HG03108 (cell line): ENCODE measurements around the gene MDFI.

Experiments used
- ATAC-seq: cut with Tn5 transposase; IDR thresholded peaks from one replicate; pipeline ENCODE4 v1.9.1; 2021; ENCODE audit warnings: moderate library complexity; ENCODE audit not compliant: unreplicated experiment

The MDFI gene, protein sequence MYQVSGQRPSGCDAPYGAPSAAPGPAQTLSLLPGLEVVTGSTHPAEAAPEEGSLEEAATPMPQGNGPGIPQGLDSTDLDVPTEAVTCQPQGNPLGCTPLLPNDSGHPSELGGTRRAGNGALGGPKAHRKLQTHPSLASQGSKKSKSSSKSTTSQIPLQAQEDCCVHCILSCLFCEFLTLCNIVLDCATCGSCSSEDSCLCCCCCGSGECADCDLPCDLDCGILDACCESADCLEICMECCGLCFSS

DNA sequence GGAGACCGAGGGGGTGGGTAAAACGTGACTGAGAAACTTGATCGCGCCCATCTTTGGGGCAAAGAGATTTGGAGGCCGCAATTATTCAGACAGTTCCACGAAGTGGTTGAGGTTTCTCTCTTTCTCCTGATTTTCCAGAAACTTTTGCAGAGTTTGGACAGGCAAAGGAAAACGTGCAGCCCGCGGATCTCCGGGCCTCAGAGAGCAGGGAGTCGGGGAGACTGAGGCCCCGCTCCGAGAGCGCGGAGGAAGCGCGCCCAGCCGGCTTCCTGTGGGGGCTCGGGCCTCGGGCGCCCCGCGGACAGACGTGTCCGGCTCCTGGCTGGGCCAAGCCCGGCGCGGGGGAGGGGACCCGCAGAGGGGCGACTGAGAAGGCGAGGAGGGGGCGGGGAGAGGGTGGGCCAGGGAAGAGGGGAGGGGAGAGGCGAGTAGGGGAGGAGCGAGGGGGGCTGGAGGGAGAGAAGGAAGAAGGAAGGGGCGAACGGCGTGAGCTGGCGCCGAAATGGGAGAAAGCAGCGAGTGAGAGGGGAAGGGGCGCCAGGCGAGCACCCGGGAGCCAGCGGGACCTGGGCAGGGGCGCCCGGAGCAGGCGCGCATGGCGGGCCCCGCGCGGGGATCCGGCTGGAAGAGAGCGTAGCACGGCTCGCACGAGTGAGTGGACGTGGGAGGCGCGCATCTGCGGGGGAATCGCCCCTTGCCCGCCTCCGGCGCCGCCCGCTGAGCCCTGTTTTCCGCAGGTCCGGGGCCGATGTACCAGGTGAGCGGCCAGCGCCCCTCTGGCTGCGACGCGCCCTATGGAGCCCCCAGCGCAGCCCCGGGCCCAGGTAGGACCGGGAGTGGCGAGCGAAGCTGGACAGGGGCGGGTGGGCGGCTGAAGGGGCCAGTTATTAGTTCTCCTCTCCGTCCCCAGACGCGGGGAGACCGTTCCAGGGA lies at the start of gene MDFI:
MDFI (plus strand) TSS at position 467 of the 933 bp plus-strand sequence; CDS start at position 749, 282 bp downstream.
- no peak for ATAC-seq

GRCh38 chr6:41589223-41589622 lies 49.0 kb upstream of the MDFI start:
- ATAC-seq: no peak

DNA sequence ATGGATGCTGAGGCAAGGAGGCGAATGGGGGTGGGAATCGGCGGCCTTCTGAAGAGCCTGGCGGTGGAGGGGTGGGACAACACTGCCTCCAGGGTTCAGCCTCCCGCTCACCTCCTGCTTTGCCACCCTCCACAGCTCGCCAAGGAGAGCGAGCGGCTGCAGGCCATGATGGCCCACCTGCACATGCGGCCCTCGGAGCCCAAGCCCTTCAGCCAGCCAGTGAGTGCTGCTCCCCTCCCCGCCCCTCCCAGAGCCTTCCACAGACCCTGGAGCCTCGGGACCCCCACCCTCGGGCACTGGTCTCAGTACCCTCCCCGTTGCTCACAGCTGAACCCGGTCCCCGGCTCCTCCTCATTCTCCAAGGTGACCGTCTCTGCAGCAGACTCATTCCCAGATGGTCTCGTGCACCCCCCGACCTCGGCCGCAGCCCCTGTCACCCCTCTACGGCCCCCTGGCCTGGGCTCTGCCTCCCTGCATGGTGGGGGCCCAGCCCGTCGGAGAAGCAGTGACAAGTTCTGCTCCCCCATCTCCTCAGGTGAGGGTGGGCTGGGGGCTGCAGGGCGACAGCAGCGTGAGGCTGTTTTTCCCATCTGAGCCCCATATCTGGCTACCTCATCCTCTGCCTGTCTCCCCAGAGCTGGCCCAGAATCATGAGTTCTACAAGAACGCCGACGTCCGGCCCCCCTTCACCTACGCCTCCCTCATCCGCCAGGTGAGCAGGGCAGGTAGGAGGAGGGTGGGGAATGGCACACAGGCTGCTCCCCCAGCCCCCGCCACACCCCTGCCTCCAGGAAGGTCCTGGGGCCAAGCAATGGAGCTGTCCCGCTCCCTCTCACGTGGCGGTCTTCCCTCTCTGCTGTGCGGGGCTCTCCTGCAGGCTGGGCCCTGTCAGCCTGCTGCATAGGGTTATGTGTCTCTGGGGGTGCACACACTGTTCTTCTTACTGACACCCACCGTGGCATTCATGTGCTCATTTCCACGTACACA lies 48.3 kb upstream of the MDFI start:
- ATAC-seq: no peak

GRCh38 chr6:41591122-41591521 lies 47.1 kb upstream of the MDFI start:
- ATAC-seq: no peak

DNA sequence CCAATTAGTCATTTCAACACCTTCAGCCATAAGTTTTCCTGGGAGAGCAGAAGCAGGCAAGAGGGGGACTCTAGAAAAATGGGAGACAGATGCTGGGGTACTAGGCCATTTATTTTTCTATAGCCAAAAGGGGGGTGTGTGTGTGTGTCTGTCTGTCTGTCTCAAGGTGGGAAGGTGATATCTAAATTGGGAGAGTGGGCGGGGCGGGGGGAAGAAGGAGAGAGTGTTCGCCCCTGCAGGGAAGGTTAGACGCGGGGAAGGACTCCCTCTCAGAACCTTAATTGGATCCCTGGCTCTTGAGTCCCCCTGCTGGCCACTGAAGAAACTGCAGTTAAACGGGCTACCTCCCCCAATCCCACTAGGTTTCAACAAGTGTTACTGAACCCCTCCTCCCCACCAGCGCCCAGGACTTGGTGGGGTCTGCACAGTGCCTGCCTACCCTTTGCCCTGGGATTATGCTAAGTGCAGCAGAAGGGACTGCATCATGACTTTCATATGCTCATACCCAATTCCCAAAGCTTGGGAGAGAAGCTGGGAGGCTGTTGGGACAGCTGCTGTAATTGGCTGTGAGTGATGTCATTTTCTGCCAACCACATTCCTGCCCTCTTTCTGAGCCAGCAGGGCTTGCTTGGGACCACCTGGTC lies 46.3 kb upstream of the MDFI start:
- no peak for ATAC-seq

- ATAC-seq: no peak
These were observed 44.9 kb upstream of the MDFI start for GRCh38 chr6:41593406-41593805.

DNA sequence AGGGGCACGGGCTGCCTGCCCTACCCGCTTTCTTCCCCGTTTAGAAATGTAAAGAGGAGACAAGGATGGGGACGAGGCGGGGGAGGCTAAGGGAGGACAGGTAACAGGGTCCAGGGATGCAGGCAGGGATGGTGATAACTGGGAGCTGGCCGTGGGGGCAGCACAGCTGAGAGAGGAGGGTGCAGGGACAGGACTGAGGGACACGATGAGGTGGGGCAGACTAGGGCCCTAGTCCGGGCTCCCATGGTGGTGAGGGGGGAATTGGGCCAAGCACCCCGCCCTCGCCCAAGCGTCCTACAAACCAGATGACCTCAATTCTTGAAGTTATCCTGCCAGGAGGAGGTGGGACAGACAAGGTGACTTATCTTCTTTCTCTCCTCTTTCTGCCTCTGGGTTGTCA lies 44.4 kb upstream of the MDFI start:
- ATAC-seq: no peak

GRCh38 chr6:41594326-41594725 lies 43.9 kb upstream of the MDFI start:
- ATAC-seq: no peak

GRCh38 chr6:41594766-41595165 lies 43.5 kb upstream of the MDFI start:
- no peak for ATAC-seq

DNA sequence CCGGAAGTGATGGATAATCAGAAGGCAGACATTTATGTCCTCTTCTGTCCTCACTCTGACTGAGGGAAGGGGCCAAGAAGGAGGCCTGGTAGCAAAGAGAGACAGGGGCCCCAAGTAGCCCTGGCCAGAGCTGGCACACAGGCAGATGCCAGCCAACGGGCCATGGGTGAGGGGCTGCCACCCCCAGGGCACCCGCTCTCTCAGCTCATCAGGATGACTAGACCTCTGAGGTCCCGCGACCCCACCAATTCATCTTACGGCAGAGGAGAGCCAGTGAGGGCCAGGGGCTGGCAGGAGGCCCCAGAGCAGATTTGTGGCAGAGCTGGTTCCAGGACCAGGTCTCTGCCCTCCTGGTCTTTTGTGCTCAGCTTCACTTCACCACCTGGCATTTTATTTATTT lies 43.1 kb upstream of the MDFI start:
- ATAC-seq: no peak

DNA sequence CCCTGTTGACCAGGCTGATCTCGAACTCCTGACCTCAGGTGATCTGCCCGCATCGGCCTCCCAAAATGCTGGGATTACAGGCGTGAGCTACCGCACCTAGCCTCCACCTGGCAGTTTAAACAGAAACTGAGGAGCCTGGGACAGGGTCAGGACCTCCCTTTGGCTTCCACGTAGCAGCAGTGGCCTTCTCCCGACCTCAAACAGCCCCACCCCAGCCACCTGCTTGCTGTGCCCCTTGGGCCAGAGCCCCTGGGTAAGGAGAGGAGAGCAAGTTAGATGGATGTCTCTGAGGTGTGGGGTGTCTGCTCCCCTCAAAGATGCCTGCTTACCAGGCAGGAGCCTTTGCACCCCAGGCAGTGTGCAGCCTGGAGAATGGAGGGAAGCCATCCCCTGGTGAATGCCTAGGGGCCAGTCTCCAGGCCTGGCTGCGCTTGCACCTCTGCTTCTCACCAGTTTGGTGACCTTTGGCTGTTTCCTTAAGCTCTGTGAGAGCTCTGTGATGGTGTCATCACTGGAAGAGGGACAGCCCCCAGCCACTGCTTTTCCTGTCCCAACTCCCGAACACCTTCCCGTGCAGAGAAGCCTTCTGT lies 42.1 kb upstream of the MDFI start:
- ATAC-seq: no peak

GRCh38 chr6:41596807-41597206 lies 41.5 kb upstream of the MDFI start:
- no peak for ATAC-seq

DNA sequence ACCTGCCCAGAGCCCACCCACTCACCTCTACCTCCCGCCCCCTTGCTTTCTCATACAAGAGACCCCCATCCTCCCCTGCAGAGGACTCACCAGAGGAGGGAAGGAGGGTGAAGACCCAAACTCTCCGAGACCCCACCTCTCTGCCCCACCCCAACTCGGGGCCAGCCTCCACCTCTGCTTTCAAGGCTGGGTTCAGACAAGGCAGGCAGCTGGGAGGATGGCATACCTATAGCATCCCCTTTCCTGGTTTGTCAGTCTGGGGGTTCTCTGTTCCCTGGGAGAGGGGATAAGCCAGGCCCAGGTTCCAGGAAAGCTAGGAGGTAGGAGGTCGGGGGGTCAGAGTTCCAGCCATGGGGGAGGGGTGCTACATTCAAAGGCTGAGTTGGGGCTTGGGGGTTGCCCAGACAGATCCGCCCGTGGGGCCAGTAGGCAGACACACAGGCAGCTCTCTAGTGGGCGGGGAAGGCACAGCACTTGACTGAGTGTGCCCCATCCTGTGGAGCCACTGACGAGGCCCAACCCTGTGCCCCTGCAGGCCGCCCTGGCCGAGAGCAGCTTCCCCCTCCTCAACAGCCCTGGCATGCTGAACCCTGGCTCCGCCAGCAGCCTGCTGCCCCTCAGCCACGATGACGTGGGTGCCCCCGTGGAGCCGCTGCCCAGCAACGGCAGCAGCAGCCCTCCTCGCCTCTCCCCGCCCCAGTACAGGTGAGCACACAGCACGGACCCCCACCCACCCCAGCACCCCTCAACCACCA lies 40.8 kb upstream of the MDFI start:
- no peak for ATAC-seq

DNA sequence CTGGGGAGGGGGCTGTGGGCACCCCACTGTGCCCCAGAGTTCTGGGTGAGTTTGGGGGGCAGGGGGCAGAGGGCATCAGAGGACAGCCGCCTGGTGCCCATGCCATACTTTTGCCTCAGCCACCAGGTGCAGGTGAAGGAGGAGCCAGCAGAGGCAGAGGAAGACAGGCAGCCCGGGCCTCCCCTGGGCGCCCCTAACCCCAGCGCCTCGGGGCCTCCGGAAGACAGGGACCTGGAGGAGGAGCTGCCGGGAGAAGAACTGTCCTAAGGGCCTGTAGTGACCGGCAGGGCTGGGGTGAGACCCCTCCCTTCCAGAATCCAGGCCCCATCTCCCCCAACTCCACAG lies 39.6 kb upstream of the MDFI start:
- ATAC-seq: no peak

DNA sequence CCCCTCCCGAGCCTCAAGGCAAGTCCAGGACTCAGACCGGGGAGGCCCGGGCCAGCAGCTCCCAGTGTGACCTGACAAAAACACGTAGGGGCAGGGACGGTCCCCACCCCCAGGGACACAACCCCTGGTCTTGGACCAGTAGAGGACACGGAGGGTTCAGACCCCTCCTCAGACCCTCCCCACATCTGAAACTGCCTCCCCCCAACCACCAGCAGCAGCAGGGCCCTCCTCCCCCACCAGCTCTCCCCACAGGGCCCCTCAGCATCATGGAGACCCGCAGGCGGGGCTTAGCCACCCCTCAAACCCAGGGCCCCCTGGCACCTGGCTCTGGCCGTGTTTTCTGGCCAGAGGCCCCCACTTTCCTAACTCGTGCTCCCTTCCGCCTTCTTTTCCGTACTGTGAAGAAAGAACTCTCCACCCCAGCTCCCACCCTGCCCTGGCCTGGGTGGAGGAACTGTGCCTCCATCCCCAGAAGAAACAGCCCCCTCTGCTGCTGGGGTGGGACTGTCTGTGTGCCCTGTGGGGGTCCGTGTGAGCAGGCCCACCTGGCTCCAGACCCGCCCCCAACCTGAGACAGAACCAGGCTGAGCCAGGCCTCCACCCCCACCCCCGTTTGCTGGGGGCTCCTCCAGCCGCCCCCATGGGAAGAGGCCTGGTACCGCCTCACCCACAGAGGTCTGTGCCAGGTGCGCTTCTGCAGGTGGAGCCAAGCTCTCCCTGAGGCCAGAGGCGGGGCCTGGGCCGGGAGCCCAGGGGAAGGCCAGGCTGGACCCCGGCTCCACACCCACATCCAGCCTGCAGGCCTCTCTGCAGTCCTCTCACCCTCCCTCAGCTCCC lies 39.0 kb upstream of the MDFI start:
- ATAC-seq: no peak

DNA sequence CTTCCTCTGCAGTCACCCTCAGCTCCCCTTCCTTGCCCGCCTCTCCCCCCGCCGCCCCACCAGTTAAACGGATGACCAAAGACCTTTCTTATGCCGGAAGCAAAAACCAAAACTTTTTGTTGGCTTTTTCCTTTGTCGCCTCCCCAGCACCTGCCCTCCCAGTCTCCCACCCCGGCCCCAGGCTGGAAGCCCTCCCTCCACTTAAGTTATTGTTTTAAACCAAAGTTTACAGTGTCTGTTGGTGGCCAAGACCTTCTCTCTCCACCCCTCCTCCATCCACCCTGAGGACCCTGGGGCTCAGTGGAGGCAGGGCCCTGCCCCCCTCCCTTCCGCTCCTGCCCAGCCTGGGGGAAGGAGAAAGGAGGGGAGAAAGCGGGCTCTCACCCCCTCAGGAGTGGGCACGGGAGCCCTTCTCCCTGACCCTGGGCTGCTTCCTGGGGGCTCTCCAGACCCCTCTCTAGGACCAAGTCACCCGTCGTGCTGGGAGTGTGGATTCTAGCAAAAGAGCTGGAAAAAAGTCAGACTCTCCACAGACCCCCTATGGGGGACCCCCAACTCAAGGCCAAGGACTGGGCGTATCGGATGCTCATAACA lies 38.3 kb upstream of the MDFI start:
- ATAC-seq: no peak

DNA sequence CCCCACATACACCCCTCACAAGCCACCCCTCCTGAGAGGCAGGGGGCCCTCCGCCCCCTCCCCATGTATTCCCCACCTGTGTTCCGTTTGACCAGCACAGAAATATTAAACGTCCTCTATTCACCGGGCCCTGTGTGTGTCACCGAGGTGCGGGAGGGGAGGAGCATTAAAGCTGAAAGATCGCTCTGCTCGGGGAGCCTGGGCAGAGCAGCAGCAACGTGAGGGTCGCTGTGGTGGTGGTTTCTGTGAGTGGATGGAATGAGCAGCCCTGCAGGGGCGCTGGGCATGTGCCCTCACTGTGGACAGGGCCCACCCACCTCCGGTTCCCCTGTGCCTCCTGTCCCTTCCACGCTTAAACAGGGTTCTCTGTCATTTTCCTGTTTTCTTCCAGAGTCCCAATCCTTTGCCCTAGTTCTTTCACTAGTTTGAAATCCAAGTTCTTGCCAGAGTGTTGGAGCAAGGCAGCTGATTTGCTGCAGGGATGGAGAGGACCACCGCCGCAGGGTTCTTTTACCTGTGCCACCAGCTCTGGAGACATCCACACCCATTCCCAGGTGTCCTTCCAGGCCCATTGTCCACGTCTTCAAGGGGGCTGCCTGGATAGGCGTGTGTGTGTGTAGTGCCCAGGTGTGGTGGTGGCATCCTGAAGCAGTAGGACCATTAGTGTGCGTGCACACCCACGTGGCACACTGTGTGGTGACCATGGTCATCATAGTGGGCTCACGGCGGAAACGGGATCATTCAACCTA lies 37.6 kb upstream of the MDFI start:
- no peak for ATAC-seq

GRCh38 chr6:41601248-41601549 lies 37.1 kb upstream of the MDFI start:
- ATAC-seq: no peak
